SH-SY5Y (cell line): ENCODE measurements around the gene ZBTB7C.

ENCODE experiments used
- GATA2 ChIP-seq: IDR thresholded peaks from 2 replicates; pipeline ENCODE4 v1.6.1; 2011; ENCODE audit warnings: mild to moderate bottlenecking, low read depth, low read length
- GATA3 ChIP-seq: IDR thresholded peaks from 2 replicates; pipeline ENCODE4 v1.6.1; 2011; ENCODE audit warnings: low read depth, mild to moderate bottlenecking, low read length, moderate library complexity

GRCh38 chr18:48167897-48168253 lies 241.3 kb downstream of the ZBTB7C start:
- no peak for TF ChIP-seq GATA3
- TF ChIP-seq GATA2: no peak
